ENCODE results near the gene ZNF385C.

DNA sequence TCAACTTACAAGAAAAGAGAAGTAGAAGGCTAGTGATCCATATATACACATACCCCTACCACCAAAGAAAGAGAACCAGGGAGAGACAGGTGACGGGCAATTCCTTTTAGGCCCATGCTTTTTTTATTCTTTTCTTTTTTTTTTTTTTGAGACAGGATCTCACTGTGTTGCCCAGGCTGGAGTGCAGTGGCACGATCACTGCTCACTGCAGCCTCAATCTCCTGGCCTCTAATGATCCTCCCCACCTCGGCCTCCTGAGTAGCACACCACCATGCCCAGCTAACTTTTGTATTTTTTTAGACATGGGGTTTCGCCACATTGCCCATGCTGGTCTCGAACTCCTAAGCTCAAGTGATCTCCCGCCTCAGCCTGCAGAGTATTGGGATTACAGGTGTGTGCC, 29.1 kb upstream of the ZNF385C start:
- TF ChIP-seq, protein P1, sequence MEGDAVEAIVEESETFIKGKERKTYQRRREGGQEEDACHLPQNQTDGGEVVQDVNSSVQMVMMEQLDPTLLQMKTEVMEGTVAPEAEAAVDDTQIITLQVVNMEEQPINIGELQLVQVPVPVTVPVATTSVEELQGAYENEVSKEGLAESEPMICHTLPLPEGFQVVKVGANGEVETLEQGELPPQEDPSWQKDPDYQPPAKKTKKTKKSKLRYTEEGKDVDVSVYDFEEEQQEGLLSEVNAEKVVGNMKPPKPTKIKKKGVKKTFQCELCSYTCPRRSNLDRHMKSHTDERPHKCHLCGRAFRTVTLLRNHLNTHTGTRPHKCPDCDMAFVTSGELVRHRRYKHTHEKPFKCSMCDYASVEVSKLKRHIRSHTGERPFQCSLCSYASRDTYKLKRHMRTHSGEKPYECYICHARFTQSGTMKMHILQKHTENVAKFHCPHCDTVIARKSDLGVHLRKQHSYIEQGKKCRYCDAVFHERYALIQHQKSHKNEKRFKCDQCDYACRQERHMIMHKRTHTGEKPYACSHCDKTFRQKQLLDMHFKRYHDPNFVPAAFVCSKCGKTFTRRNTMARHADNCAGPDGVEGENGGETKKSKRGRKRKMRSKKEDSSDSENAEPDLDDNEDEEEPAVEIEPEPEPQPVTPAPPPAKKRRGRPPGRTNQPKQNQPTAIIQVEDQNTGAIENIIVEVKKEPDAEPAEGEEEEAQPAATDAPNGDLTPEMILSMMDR (conservative IDR thresholded peaks at IDR 0.05 in 1 of 2, IDR thresholded peaks at IDR 0.05 in 1 of 2; ENCODE audit: extremely low read depth in 1 of 2, insufficient read depth in 1 of 2, low read depth in 1 of 2, low read length in 2 of 2), result no peak
- no peak for TF ChIP-seq EZH2 (IDR thresholded peaks at IDR 0.05; ENCODE audit: borderline replicate concordance, low read length)

Measured in mammary epithelial cell (primary cell).